ENCODE measurements around the gene LDB1. TPM values are rescaled to one million over a fixed set of nuclear protein-coding genes. Genes with fewer than 3 reads are reported as not detected.

The LDB1 gene
- total RNA-seq, 3 donors from 2014 or later: 32.3 to 92.2 (median 37.2) TPM

GRCh38 chr10:102059987-102060386 lies 60.2 kb downstream of the LDB1 start:
- no peak for TF ChIP-seq CTCF (IDR thresholded peaks at IDR 0.05)
- no peaks in the 10 kb centered on the region for H3K36me3 ChIP-seq (ENCODE audit: low read depth)
- no peak for DNase-seq
- no peak for ATAC-seq
- H3K4me3 ChIP-seq: no peak overlapping the region
- no peaks in the 10 kb centered on the region for H3K9me3 ChIP-seq
- H3K4me1 ChIP-seq (ENCODE audit: low read depth): peaks cover 8% of the 10 kb centered on the region
- intact Hi-C loops (cut with DNase I, micrococcal nuclease): no loop called here

Other genes starting within 250 kb of the LDB1 start
- gene ARMH3, start 64.2 kb downstream of the LDB1 start, total RNA-seq: 10 to 100 TPM; 25.8 to 45.6 (median 28.1) TPM
- gene HPS6, start 55.0 kb downstream of the LDB1 start, total RNA-seq: 10 to 100 TPM; 17.8 to 21.4 (median 18.3) TPM
- 10 to 100 TPM; 17.1 to 30.3 (median 20.3) TPM for gene PPRC1, start 12.7 kb upstream of the LDB1 start, total RNA-seq
- gene NOLC1, start 32.0 kb upstream of the LDB1 start, total RNA-seq: 10 to 100 TPM; 33.2 to 44.3 (median 40.1) TPM
- gene ELOVL3, start 105.9 kb upstream of the LDB1 start, total RNA-seq: under 1 TPM in 1 of 3 donors, not detected in 2; 0.22 TPM
- not detected for gene PITX3, start 121.1 kb upstream of the LDB1 start, total RNA-seq
- gene GBF1, start 125.2 kb upstream of the LDB1 start, total RNA-seq: 10 to 100 TPM; 51.9 to 67.8 (median 62.9) TPM

Data from mucosa of descending colon (tissue), 3 donors.